Myocyte (in vitro differentiated cells): ENCODE data around the gene TMED6. TPM values are rescaled to one million over a fixed set of nuclear protein-coding genes. Genes with fewer than 3 reads are reported as not detected.
A peak's percentile ranks its signal among the peaks of the same experiment; 100 is the strongest.

ENCODE experiments used
- DNase-seq: peaks from one replicate; pipeline ENCODE4 v3.0.0-alpha.2; 2012; ENCODE audit warnings: low read depth
- total RNA-seq: library from RNA; depleted of rRNA; stranded (reverse); fragments of >200 nt; gene quantifications from 2 replicates; pipeline ENCODE4 v1.2.3, GENCODE V29; 2014

Gene TMED6
- total RNA-seq, 1 donor from 2014 or later = not detected

DNA sequence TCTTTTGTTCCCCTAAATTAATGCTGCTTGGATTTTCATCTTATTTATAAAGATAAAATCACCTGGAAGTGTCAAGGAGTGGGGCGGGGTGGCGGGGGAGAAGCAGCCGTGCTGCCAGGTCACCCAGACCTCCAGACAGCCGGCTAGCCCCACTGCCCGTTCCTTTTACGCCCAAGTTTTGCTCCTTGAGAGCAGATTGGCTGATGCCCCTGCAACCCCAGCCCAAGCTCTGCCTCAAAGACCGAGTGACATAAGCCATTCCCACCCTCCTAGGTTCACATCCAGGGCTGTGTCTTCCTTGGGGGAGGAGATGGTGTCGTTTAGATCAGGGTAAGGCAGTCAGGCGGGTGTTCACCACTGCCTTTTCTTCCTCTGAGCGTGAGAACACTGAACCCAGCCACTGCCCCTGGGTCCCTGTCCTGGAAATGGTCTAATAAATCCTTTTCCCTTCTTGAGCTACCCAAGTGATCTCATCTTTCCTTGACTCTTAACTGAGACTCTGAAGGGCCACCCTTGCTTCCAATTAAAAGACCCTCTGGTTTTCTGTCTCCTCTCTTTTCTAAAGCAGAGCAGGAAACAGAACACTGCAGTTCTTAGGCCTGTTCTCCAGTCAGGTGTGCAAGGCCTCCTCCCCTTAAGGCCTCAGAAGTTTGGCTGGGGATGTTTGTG lies 26.9 kb downstream of the TMED6 start:
- DNase-seq = no peak

DNA sequence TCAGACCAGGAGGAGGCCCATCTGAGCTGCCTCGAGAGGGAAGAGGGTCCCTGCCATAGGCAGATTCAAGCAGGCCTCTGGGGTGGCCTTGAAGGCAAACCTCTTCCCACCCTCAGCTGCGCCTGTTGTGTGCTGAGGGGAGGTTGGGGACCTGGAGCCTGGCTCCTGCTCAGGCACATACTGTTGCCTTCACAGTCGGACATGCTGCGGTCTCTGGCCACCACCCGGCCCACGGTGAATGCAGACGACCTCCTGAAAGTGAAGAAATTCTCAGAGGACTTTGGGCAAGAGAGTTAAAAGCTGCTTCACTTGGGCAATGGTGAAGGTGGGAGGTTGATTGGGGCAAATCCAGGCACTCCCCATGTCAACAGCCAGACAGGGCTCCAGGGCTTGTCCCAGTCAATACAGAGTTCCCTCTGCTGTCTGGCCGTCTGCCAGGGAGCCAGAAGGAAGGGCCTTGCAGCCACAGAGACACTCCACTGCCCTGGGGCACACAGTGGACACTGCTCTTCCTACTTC lies 27.5 kb downstream of the TMED6 start:
- peak; percentile 60 for DNase-seq

DNA sequence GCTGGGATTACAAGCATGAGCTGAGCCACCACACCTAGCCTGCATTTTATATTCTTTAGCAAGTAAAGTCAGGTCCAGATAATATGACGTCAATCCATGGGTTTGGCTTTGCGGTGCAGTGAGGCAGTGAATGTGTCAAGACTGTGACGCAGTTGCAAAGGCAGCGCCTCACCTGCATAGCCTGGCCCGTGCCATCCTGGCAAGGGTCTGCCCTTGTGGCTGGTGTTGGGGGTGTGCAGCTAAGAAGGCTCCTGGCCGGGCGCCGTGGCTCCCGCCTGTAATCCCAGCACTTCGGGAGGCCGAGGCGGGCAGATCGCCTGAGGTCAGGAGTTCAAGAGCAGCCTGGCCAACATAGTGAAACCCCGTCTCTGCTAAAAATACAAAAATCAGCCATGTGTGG lies 28.2 kb downstream of the TMED6 start:
- DNase-seq = no peak

DNA sequence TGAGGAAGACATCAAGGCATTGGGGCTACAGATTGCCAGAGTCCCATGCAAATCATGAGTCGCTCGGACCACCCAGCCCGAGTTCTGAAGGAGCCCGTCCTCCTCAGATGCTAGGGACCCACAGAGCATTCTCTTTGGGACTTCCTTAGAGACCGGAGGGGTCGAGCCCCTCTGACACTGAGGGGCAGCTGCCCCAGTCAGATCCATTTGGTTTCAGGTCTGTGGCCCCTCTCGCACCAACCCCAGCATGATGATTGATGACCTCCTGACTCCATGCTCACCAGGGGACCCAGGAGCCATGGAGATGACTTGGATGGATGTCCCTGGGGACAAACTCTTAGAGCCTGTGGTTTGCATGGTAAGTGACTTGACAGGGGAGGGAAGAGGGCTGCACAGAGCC lies 29.2 kb downstream of the TMED6 start:
- DNase-seq = no peak

DNA sequence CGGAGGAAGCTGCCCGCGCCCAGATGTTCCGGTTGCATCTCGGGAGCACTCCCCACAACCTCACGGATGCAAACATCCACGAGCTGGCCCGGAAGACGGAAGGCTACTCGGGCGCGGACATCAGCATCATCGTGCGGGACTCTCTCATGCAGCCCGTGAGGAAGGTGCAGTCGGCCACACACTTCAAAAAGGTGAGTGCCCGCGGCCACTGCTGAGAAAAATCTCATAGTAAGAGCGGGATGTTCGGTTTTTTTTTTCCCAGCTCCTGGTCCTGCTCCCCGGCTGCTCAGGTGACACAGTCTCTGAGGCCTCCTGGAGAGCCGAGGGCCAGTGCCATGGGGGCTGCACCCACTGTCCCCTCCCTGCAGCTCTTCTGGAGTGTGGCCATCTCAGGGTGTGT lies 30.5 kb downstream of the TMED6 start:
- DNase-seq = no peak

DNA sequence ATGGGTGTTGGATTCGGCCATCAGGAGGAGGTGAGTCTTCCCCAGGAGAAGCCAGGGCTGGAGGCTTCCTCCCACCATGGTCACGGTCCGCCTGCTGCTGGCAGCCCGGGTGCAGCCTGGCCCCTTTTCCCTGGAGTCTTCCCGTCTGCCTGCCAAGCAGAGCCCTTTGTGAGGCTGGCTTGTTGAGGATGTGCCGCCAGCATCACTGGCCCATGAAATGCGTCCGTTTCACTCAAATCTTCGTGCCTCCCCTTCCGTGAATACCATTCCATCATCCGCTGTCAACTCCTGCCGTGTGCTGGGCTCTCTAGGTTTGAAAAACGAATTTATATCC lies 30.9 kb downstream of the TMED6 start:
- DNase-seq = no peak

DNA sequence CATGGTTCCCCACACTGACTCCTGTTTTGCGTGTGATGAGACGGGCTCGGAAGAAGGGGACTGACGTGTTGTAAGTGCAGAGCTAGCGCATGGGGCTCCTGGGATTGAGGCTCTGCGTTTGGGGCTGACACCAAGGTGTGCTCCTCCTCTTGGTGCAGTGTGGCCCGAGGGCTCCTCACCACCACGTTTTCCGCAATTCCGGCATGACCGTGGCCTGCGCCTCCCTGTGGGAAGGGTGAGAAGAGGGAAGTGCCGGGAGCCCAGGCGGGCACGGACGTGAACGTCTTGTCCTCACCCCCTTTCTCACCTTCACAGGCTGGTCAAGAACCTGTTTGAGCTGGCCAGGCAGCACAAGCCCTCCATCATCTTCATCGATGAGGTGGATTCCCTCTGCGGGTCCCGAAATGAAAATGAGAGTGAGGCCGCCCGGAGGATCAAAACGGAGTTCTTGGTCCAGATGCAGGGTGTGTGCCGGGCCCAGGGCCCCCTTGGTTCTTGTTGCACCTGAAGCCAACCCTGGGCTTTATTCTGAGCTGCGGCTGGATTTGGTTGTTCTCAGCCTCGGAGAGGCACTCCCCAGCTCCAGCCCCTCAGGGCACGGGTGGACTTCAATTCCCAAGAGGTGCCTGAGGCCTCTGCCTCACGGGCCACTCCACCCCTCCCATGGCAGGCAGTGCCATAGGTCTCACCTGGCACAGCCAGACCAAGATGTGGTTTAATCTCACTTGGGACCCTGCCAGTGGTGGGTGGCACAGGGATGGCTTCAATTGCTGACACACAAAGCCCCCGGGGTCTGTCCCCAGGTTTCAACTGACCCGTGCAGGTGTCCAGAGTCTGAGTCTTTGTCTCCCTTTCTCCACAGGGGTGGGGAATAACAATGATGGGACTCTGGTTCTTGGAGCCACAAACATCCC lies 31.5 kb downstream of the TMED6 start:
- DNase-seq = no peak

DNA sequence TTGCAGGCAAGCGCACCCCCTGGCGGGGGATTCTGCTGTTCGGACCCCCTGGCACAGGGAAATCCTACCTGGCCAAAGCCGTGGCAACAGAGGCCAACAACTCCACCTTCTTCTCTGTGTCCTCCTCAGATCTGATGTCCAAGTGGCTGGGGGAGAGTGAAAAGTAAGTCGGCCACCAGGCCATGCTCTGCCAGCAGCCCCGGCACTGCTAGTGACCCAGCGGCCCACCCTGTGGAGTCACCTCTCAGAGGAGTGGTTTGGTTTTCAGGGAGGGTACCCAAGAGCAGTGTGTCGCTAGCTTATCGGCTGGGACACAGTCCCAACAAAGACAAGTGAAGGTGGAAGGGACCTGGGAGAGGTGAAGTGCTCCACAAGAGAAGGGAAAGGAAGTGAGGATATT lies 32.2 kb downstream of the TMED6 start:
- no peak for DNase-seq

DNA sequence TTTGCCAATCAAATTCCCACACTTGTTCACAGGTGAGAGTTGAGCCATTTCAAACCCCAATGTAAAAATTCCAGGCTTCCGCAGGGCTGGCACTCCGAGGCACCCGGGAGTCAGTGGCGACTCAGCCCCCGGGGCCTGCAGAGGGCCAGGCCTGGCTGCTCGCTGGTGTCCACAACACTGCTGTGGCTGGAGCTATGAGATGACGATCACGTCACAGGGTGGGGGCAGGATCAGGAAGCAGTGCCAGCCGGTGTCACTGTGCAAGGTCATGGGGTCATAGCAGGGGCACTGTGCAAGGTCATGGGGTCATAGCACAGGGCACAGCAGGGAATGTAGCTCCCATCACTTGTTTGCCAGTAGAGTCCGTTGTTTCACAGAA lies 32.7 kb downstream of the TMED6 start:
- no peak for DNase-seq

DNA sequence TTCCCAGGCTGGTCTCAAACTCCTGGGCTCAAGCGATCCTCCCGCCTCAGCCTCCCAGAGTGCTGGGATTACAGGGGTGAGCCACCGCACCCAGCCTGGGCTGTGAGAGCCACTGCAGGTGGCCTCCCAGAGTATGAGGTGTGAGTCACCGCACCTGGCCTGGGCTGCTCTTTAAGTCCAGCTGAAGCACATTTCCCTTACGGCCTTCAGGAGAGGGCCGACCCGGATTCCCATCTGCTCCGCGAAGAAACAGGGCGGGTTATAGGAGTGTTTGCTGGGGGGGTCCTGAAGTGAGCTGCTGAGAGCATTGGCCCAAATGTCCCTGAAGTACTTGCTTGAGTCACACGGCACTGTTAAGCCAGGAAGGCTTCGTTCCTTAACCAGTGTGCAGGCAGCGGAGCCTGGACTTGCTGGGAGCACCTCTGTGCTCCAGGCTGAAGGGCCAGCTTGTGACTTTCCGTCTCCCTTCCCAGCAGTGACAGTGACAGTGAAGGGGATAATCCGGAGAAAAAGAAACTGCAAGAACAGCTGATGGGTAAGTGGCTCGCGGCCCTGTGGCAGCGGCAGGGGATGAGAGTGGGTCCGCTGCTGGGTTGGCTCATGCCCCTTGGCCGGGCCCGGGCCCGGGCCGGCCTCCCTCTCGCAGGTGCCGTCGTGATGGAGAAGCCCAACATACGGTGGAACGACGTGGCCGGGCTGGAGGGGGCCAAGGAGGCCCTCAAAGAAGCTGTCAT lies 33.2 kb downstream of the TMED6 start:
- DNase-seq = no peak

DNA sequence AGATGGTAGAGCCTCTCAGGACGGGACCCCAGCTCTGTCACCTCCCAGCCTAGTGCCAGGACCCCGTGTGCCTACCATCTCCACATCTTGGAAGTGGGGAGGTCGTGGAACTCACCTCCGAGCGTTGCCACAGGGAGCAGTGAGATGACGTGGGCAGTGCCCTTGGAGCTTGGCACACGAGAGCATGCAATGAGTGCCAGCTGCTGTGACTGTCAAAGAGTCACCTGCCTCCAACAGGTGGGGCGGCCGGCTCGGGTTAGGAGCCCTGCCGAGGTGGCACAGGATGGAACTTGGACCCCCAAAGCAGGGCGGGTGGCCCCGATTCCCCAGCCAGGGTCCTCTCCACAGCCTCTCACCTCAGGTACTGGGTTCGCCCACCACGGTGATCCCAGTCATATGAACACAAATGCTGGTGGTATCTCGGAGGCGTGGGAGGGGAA lies 35.0 kb downstream of the TMED6 start:
- no peak for DNase-seq

DNA sequence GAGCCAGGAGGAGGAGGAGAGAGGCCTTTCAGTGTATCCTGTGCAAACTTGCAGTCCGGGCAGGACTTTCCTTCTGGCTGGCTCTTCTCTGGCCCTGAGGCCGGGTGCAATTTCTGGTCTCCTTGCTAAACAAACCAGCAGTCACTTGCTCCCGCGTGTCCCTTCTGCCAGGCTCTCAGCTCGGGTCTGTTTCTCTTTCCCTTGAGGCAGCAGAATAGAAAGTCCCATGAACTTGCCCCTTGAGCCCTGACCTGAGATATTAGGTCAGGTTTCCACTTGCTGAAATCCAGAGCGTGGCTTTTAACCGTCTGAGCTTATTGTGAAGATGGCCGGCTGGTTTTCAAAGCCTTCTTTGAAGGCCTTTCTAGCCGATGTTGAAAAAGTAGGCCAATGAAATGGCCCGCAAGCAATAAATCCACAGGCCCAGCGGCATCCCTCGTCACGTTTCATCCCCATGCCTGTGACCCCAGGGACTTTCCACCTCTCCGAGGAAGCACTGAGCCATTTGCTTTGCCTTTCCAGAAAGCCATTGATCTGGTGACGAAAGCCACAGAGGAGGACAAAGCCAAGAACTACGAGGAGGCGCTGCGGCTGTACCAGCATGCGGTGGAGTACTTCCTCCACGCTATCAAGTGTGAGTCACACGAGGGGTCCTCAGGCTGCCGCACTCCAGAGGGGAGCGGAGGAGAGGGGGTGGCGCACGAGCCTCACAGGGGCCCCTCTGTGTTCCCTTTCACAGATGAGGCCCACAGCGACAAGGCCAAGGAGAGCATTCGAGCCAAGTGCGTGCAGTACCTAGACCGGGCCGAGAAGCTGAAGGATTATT lies 35.9 kb downstream of the TMED6 start:
- no peak for DNase-seq

DNA sequence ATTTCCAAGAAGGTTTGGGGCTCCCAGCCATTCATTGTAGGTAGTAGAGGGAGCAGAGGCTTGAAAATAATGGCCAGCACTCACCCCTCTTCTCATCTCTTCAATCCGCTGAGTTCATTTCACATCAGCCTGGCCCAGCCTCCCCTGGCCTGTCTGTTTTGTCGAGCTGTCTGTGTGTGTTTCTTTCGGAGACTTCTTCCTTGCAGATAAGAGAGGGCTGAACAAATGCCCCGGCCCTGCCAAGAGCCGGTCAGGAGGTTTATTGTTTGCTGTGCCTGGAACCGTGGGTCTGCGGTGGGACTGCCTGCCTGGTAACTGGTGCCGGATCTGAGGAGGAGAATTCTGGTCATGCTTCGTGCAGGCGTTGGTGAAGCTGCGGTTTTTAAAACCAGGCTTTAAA lies 37.1 kb downstream of the TMED6 start:
- no peak for DNase-seq

DNA sequence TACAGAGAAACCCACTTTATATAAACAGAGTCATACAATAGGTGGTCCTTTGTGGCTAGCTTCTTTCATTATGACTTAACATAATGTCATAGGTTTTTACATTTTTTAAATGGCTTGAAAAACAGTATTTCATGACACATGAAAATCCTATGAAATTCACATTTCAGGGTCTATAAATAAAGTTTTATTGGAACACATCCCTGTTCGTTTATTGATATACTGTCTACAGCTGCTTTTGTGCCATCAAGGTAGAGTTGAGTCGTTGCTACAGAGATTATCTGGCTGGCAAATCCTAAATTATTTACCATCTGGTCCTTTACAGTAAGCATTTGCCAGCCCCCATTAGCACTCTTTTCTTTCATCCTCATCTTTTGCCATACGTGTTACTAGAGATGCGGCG lies 38.1 kb downstream of the TMED6 start:
- no peak for DNase-seq

DNA sequence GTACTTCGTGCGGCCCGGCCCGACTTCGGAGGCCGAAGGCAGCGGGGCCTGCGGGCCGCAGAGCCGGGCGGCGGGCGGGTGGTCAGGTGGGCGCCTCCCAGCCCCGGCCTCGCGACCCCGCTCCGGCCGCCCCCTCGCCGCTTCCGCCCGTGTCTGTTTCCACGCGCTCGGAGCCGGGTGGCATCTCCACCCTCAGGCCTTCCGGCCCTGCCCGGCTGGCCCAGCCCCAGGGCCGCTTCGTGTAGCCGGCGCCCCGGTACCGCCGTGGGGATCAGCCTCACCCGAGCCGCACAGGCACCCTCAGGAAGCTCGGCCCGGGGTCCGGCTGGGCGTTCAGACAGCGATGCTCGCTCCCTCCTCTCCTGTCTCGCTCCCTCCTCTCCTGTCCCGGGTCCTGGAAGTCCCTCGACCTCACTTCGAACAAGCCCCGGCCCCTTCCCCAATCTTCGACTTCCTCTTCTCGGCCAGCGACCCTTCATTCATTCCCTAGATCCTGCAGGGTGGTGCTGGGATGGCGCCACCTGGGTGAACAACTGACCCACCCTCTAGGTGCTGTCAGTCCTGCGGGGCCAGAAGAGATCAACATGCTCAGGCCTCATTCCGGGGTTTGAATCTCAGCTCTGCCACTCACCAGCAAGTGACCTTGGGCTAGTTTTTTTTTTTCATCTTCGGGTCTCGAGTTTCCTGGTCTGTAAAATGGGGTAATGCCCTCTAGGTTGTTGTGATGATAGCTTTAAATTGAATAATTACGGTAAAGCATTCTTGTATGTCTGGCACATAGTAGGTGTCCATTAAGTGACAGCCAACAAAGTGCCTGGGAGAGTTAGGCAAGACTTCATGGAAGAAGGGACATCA lies 39.8 kb downstream of the TMED6 start:
- peak; percentile 29 for DNase-seq

DNA sequence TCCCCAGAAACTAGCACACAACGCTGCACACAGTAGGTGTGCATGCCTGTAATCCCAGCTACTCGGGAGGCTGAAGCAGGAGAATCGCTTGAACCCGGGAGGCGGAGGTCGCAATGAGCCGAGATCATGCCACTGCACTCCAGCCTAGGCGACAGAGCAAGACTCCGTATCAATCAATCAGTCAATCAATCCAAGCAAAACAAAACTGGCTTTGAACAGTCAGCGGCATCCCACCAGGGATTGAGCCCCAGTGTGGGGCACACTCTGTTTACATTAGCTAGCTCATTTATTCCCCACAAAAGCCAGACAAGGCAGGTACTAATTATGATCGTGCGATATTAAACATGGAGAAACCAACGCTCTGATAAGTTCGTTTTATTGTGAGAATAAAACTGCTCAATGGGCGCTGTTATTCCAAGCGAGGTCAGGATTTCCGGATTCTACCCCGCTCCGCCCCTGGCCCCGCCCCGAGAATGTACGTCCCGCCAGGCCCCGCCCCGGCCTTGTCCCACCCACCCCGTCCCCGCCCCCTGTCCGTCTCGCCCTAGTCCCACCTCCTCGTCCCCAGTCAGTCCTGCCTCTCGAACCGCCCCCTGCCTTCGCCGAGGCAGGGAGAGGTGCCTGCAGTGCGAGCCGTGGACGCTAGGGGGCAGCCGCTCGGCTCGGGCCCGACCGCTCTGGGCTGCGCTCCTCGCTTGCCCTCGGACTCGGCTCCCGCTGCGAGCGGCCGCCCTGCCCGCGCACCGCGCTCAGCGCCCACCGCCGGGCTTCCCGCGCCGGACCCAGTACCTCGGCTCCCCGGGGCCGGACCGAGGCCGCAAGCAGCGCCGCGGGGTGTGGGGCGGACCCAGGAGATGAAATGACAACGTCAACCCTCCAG lies 40.7 kb downstream of the TMED6 start, which contains the start of gene VPS4A:
Gene VPS4A (plus strand): TSS at position 698 of the 880 bp plus-strand sequence. CDS start 162 bp downstream, at position 860.
- DNase-seq = peak; percentile 95

DNA sequence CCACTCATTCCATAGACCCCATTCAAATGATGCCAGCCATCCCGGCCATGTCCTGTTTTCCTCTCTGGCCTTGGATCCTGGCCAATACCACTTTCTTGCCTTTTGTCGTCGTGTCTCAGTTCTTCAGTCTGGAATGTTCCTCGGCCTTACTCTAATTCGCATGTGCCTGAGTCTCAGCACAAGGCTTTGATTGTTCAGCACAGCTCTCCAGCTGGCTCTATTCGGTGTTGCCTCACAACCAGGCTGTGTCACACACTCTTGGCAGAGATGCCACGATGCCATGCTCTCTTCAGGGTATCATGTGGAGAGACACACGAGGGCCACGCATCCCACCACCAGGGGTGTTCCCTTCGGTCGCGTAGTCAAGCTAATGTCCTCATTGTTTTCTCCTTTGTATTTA lies 42.3 kb downstream of the TMED6 start:
- no peak for DNase-seq

DNA sequence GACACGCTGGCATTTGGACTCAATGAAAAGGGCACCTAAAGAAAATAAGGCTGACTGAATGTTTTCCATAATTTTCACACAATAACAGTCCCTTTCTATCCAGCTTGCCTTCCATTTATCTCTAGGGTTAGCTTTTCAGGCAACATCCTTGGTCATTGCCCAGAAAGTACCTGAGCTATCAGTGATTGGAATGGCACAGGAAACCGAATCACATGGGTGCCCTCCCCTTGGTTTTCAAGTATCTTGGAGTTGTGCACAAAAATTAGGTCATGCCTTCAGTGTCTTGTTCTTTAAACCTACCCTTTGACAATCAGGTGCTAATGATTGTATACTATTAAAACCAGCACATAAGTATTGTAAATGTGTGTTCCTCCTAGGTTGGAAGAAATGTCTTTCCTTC lies 43.7 kb downstream of the TMED6 start:
- no peak for DNase-seq

DNA sequence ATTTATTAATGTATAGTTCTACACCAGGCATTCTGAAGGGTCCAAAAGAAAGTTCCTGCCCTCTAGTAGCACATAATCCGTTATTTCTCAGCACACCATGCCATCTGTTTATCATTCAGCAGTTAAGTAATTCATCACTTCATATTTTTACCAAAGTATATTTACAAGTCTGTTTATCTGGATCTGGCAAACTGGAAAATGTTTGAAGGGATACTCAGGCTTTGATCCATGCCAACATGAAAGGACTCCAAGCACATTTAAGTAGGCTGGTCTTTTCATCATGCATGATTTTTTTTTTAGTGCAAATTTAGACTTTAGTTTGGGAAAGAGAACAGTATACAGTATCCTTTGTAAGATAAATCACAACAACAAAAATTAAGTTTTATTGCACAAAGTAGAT lies 44.5 kb downstream of the TMED6 start:
- DNase-seq = no peak
